Endodermal cell (in vitro differentiated cells): ENCODE data around the gene NAXD. TPM values are rescaled to one million over a fixed set of nuclear protein-coding genes. Genes with fewer than 3 reads are reported as not detected.
"Not testable (repeated sequence)": the region's sequence is repeated elsewhere in the genome, so short reads cannot be mapped to it uniquely, and the experiment has no call there.

ENCODE experiments used
- DNase-seq: peaks from one replicate; pipeline ENCODE4 v3.0.0-alpha.2; 2017
- H3K27ac ChIP-seq: 2 replicates; pipeline ENCODE4 v1.5.1; 2013; ENCODE audit warnings: mild to moderate bottlenecking, low read depth, low read length, moderate library complexity
- H3K27me3 ChIP-seq: 2 replicates; pipeline ENCODE4 v1.6.1; 2013; ENCODE audit warnings: mild to moderate bottlenecking, low read length, moderate library complexity; ENCODE audit not compliant: insufficient read depth, control insufficient read depth, poor library complexity, severe bottlenecking
- H3K36me3 ChIP-seq: 2 replicates; pipeline ENCODE4 v1.7.0; 2013; ENCODE audit warnings: mild to moderate bottlenecking, low read length, moderate library complexity; ENCODE audit not compliant: control insufficient read depth, insufficient read depth
- H3K4me1 ChIP-seq: one replicate; pipeline ENCODE4 v1.7.0; 2013; ENCODE audit warnings: low read length; ENCODE audit not compliant: control insufficient read depth, insufficient read depth
- H3K4me3 ChIP-seq: 2 replicates; pipeline ENCODE4 v1.5.1; 2013; ENCODE audit warnings: mild to moderate bottlenecking, low read length, moderate library complexity
- H3K9ac ChIP-seq: 2 replicates; pipeline ENCODE4 v1.6.1; 2013; ENCODE audit warnings: mild to moderate bottlenecking, low read length, moderate library complexity; ENCODE audit not compliant: poor library complexity, severe bottlenecking; ENCODE audit errors: extremely low read depth
- H3K9me3 ChIP-seq: 2 replicates; pipeline ENCODE4 v1.6.1; 2013; ENCODE audit warnings: mild to moderate bottlenecking, low read length, moderate library complexity; ENCODE audit not compliant: control insufficient read depth
- H3K27ac Mint-ChIP-seq: 2 replicates; pipeline ENCODE4 v1.8.0; 2020; ENCODE audit warnings: mixed read lengths
- H3K27me3 Mint-ChIP-seq: 2 replicates; pipeline ENCODE4 v1.8.0; 2021; ENCODE audit warnings: mild to moderate bottlenecking, mixed read lengths; ENCODE audit not compliant: insufficient read depth
- H3K36me3 Mint-ChIP-seq: 2 replicates; pipeline ENCODE4 v1.8.0; 2020; ENCODE audit warnings: low read depth, mixed read lengths
- H3K4me1 Mint-ChIP-seq: 2 replicates; pipeline ENCODE4 v1.8.0; 2020; ENCODE audit warnings: mixed read lengths
- H3K4me3 Mint-ChIP-seq: 2 replicates; pipeline ENCODE4 v1.8.0; 2020; ENCODE audit warnings: mild to moderate bottlenecking, moderate library complexity, mixed read lengths
- H3K9me3 Mint-ChIP-seq: 2 replicates; pipeline ENCODE4 v1.8.0; 2020; ENCODE audit warnings: mild to moderate bottlenecking, mixed read lengths
- WGBS, 2 experiments: methylation state at CpG; one replicate each; pipeline versions ENCODE4 v1.1.5 to v1.1.7; 2013; ENCODE audit warnings: missing lambda C conversion rate in 2 of 2, mixed read lengths in 1 of 2; ENCODE audit not compliant: insufficient coverage in 1 of 2, insufficient read length in 1 of 2; 5-methylcytosine and 5-hydroxymethylcytosine counted together
- total RNA-seq, 2 donors: library from RNA; stranded (reverse); fragmentation: NEBNext Ultra II Directional in 1 of 2; extraction: Animal tissue kit (Norgen Biotek cat#: 25700) in 1 of 2; gene quantifications; 2 replicates in 1 of 2; 3 replicates in 1 of 2; pipeline ENCODE4 v1.2.1, GENCODE V29; 2021
- TF ChIP-seq, protein P1 (sequence below): fragments of 200-600 bp; sonication (generic); conservative IDR thresholded peaks from 2 replicates; pipeline ENCODE4 v1.5.0; 2021; ENCODE audit warnings: antibody characterized with exemption, mild to moderate bottlenecking

The NAXD gene
- total RNA-seq, 2 donors from 2014 or later = 31.3 to 33.4 TPM

DNA sequence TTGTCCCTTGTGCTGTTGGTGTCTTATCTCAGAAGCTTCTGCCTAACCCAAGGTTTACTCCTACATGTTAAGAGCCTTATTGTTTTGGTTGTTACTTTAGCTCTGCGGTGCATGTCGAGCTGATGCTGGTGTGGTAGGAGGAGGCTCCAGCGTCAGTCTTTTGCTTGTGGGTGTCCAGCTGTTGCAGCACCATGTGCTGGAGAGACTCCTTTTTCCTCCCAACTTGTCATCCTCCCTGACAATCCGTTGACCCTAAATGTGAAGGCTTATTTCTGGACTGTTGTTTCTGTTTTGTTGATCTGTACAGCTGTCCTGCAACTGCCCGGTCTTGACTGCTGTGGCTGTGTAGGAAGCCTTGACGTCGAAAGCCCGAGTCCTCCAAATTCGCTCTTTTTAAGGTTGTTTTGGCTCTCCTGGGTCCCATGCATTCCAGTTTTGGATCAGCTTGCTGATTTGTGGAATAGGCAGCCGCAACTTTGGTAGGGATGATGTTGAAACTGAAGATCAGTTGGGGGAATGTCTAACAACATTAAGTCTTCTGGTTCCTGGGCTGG is 15.3 kb downstream of the NAXD start:
- Histone ChIP-seq H3K27me3 (no peaks in the 10 kb centered on the region), H3K4me1 (no peaks in the 10 kb centered on the region), H3K36me3 (peaks cover 54% of the 10 kb centered on the region), H3K9ac (no peak overlapping the region), H3K9me3 (peaks cover 6% of the 10 kb centered on the region), H3K27ac (no peak overlapping the region), H3K4me3 (no peak overlapping the region)
- H3K4me3 Mint-ChIP-seq = no peak overlapping the region
- peaks cover 10% of the 10 kb centered on the region for H3K4me1 Mint-ChIP-seq
- H3K9me3 Mint-ChIP-seq = peaks cover 11% of the 10 kb centered on the region
- peaks cover 73% of the 10 kb centered on the region for H3K36me3 Mint-ChIP-seq
- peak; percentile 22 for DNase-seq
- H3K27ac Mint-ChIP-seq = no peak overlapping the region
- TF ChIP-seq, protein P1, sequence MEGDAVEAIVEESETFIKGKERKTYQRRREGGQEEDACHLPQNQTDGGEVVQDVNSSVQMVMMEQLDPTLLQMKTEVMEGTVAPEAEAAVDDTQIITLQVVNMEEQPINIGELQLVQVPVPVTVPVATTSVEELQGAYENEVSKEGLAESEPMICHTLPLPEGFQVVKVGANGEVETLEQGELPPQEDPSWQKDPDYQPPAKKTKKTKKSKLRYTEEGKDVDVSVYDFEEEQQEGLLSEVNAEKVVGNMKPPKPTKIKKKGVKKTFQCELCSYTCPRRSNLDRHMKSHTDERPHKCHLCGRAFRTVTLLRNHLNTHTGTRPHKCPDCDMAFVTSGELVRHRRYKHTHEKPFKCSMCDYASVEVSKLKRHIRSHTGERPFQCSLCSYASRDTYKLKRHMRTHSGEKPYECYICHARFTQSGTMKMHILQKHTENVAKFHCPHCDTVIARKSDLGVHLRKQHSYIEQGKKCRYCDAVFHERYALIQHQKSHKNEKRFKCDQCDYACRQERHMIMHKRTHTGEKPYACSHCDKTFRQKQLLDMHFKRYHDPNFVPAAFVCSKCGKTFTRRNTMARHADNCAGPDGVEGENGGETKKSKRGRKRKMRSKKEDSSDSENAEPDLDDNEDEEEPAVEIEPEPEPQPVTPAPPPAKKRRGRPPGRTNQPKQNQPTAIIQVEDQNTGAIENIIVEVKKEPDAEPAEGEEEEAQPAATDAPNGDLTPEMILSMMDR = no peak
- H3K27me3 Mint-ChIP-seq = no peaks in the 10 kb centered on the region
- 93 to 97% methylated on average over 8 to 10 of the region's 10 CpGs for WGBS, 2 experiments

DNA sequence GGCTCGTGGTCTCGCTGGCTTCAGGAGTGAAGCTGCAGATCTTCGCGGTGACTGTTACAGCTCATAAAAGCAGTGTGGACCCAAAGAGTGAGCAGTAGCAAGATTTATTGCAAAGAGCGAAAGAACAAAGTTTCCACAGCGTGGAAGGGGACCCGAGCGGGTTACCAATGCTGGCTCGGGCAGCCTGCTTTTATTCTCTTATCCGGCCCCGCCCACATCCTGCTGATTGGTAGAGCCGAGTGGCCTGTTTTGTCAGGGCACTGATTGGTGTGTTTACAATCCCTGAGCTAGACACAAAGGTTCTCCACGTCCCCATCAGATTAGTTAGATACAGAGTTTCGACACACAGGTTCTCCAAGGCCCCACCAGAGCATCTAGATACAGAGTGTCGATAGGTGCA is 16.9 kb downstream of the NAXD start:
- not testable (repeated sequence) for H3K9ac ChIP-seq, H3K4me3 ChIP-seq, H3K4me1 Mint-ChIP-seq, H3K9me3 ChIP-seq, H3K27me3 Mint-ChIP-seq, H3K4me1 ChIP-seq, H3K27ac ChIP-seq, H3K27me3 ChIP-seq, H3K4me3 Mint-ChIP-seq
- Mint-ChIP-seq H3K27ac (peak overlapping the region; percentile 58), H3K36me3 (peaks cover 85% of the 10 kb centered on the region), H3K9me3 (peaks cover 11% of the 10 kb centered on the region)
- DNase-seq = peak; percentile 31
- peaks cover 66% of the 10 kb centered on the region for H3K36me3 ChIP-seq
- WGBS, 2 experiments = 95 to 99% methylated on average over 7 to 15 of the region's 15 CpGs

DNA sequence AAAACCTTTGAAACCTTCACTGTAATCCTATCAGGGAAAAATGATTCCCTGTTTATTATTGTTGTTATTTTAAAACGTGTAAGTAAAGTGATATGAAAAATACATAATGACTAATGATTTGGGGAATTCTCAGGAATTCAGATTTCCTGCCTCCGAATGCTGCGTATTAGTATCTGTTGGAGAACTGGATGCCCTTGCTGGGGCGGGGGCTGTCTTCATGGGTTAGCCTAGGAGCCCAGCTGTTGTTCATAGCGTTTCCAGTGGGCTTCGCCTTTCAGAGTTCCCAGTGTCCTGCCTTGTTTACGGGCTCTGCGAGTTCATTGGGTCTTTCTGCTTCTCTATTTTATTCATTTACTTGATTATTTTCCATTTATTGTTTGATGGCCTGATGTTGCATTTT is 18.4 kb downstream of the NAXD start:
- DNase-seq = no peak
- Histone ChIP-seq H3K27me3 (no peaks in the 10 kb centered on the region), H3K4me3 (no peak overlapping the region), H3K9me3 (peaks cover 6% of the 10 kb centered on the region), H3K9ac (no peak overlapping the region), H3K36me3 (peaks cover 67% of the 10 kb centered on the region), H3K27ac (no peak overlapping the region), H3K4me1 (peaks cover 3% of the 10 kb centered on the region)
- Mint-ChIP-seq H3K9me3 (peaks cover 11% of the 10 kb centered on the region), H3K27ac (no peak overlapping the region), H3K27me3 (no peaks in the 10 kb centered on the region), H3K36me3 (peaks cover 82% of the 10 kb centered on the region), H3K4me1 (peaks cover 6% of the 10 kb centered on the region), H3K4me3 (no peak overlapping the region)
- TF ChIP-seq, protein P1 = no peak
- WGBS, 2 experiments = 94 to 95% methylated on average over 5 to 8 of the region's 8 CpGs

DNA sequence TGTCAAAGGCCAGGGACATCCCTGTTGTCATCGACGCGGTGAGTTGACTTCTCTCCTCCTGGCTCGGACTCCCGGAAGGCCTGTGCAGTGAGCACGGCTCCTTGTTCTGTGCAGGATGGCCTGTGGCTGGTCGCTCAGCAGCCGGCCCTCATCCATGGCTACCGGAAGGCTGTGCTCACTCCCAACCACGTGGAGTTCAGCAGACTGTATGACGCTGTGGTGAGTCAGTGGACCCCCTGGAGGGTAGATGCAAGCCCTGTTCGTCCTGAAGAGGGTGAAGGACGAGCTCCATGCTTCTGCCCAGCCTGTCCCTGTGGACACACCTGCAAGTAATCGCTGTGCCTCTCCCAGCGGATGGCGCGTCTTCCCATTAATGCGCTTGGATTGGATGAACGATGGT is 19.2 kb downstream of the NAXD start:
- Histone ChIP-seq H3K27me3 (no peaks in the 10 kb centered on the region), H3K4me1 (peaks cover 9% of the 10 kb centered on the region), H3K36me3 (peaks cover 72% of the 10 kb centered on the region), H3K27ac (no peak overlapping the region), H3K9ac (no peak overlapping the region), H3K9me3 (peaks cover 6% of the 10 kb centered on the region), H3K4me3 (no peak overlapping the region)
- Mint-ChIP-seq H3K36me3 (peaks cover 85% of the 10 kb centered on the region), H3K27me3 (no peaks in the 10 kb centered on the region), H3K9me3 (peaks cover 11% of the 10 kb centered on the region), H3K4me1 (peaks cover 13% of the 10 kb centered on the region), H3K27ac (no peak overlapping the region), H3K4me3 (no peak overlapping the region)
- peak; percentile 45 for DNase-seq
- TF ChIP-seq, protein P1 = no peak
- 92 to 93% methylated on average over 18 to 19 of the region's 19 CpGs for WGBS, 2 experiments
